PC-9 (cell line): Measurements from ENCODE around the gene ZNF668. TPM values are rescaled to one million over a fixed set of nuclear protein-coding genes. Genes with fewer than 3 reads are reported as not detected.

ENCODE experiments used
- BruUV-seq: library from RNA; stranded (reverse); fragments of 400-500 nt; replicated peaks from 2 replicates; lab custom pipeline; 2021; lab: Mats Ljungman, UMichigan
- CTCF ChIA-PET: fragments of 300-600 bp; sonication (Branson Sonifier 250); formaldehyde crosslinking; loops from one replicate; lab custom pipeline; 2022; ENCODE audit warnings: antibody characterized with exemption; lab: Charles Lee
- POLR2A ChIA-PET: fragments of 300-600 bp; sonication (Branson Sonifier 250); formaldehyde crosslinking; loops from one replicate; lab custom pipeline; 2022; ENCODE audit warnings: antibody characterized with exemption; ENCODE audit not compliant: unreplicated experiment; lab: Charles Lee
- DNase-seq, 2 experiments: peaks; one replicate each; pipeline versions ENCODE4 v3.0.0 to v3.0.0-alpha.2; 2015 to 2022; ENCODE audit warnings: mixed read lengths in 1 of 2
- H2AFZ ChIP-seq: fragments of 200-600 bp; sonication (generic); 2 replicates; pipeline ENCODE4 v1.8.1; 2017; ENCODE audit warnings: antibody characterized with exemption
- H3F3A ChIP-seq: fragments of 200-600 bp; sonication (generic); 2 replicates; pipeline ENCODE4 v1.8.1; 2017; ENCODE audit warnings: antibody characterized with exemption, mild to moderate bottlenecking, low read depth; ENCODE audit not compliant: insufficient read depth
- H3K27ac ChIP-seq: fragments of 200-600 bp; sonication (generic); 2 replicates; pipeline ENCODE4 v1.6.1; 2016; ENCODE audit warnings: mixed run types
- H3K27me3 ChIP-seq: fragments of 200-600 bp; sonication (generic); 2 replicates; pipeline ENCODE4 v1.6.1; 2016; ENCODE audit warnings: low read depth, mixed run types; ENCODE audit not compliant: insufficient read depth
- H3K36me3 ChIP-seq: fragments of 200-600 bp; sonication (generic); 2 replicates; pipeline ENCODE4 v1.6.1; 2016; ENCODE audit warnings: low read depth, mixed run types
- H3K4me1 ChIP-seq: fragments of 200-600 bp; sonication (generic); replicated peaks from 2 replicates; pipeline ENCODE4 v1.6.1; 2016; ENCODE audit warnings: mixed run types; ENCODE audit not compliant: insufficient read depth
- H3K4me2 ChIP-seq: fragments of 200-600 bp; sonication (generic); 2 replicates; pipeline ENCODE4 v1.6.1; 2017; ENCODE audit warnings: mixed run types
- H3K4me3 ChIP-seq: fragments of 200-600 bp; sonication (generic); 2 replicates; pipeline ENCODE4 v1.6.1; 2016; ENCODE audit warnings: mixed run types
- H3K79me2 ChIP-seq: fragments of 200-600 bp; sonication (generic); 2 replicates; pipeline ENCODE4 v1.6.1; 2017; ENCODE audit warnings: low read depth, mixed run types
- H3K9me2 ChIP-seq: fragments of 200-600 bp; sonication (generic); 2 replicates; pipeline ENCODE4 v1.8.1; 2017; ENCODE audit warnings: mild to moderate bottlenecking; ENCODE audit not compliant: insufficient read depth
- H3K9me3 ChIP-seq: fragments of 200-600 bp; sonication (generic); 2 replicates; pipeline ENCODE4 v1.8.1; 2016; ENCODE audit warnings: low read depth; ENCODE audit not compliant: insufficient read depth
- H4K20me1 ChIP-seq: fragments of 200-600 bp; sonication (generic); 2 replicates; pipeline ENCODE4 v1.8.1; 2017; ENCODE audit not compliant: insufficient read depth
- EZH2 ChIP-seq: fragments of 200-600 bp; sonication (generic); IDR thresholded peaks from 2 replicates; pipeline ENCODE4 v1.8.0; 2017; ENCODE audit warnings: antibody characterized with exemption, low read depth
- intact Hi-C: fragments of 100-400 bp; cut with micrococcal nuclease; formaldehyde crosslinking; loops from one replicate; pipeline ENCODE4 v1.10.0; 2022; ENCODE audit not compliant: unreplicated experiment
- total RNA-seq: library from RNA; stranded (reverse); gene quantifications from 2 replicates; pipeline ENCODE4 v1.2.3, GENCODE V29; 2021
- TF ChIP-seq, protein P1 (sequence below): fragments of 200-600 bp; sonication (generic); conservative IDR thresholded peaks from 2 replicates; pipeline ENCODE4 v1.6.1; 2017; ENCODE audit warnings: mixed run types, antibody characterized with exemption, mild to moderate bottlenecking, moderate library complexity

ZNF668 gene
- total RNA-seq, 1 experiment from 2014 or later: 13.2 TPM

DNA sequence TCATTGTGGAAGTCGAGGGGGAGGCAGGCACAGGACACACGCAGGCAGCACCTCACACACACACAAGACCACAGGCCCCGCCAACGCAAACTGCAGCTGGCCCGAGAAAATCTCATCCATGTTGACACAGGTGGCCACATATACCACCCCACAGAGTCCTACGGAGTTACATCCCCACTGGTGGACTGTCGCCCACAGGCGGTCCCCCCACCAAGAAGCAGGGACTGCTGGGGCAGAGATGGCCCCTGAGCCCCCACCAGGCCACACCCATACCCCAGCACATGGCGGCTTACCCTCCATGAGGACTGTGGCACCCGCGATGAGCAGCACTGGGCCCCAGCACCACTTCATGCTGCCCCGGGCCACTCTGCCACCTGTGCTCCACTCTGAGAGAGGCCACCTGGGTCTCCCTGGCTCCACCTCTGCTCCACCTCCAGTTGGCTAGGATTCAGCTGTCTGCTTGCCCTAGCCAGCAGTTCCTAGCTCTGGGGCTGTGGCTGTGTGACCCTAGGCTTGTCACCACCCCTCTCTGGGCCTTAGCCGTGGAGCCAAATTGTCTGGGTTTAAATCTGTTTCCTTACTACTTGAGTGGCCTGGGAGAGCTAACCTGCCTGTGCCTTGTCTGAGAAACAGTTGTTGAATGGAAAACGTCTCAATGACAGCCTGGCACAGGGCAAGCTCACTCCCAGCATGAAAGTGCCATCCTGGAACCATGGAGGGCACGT is 14.6 kb upstream of the ZNF668 start, which contains the start of gene PRSS53:
TSS of gene PRSS53 (minus strand) at position 485 of the 725 bp plus-strand sequence. CDS start at position 351, 134 bp downstream.
- Histone ChIP-seq H3K79me2 (peaks cover 4% of the 10 kb centered on the region; the same call in 1 of the 2 replicates), H3K27ac (no peak within 1 kb of the TSS), H2AFZ (no peak within 1 kb of the TSS), H3K9me3 (no peaks in the 10 kb centered on the region), H3F3A (no peaks in the 10 kb centered on the region), H3K4me2 (no peak within 1 kb of the TSS), H3K9me2 (no peaks in the 10 kb centered on the region), H3K4me1 (0 out of 2 replicates have a peak, but pooled peaks cover 3% of the 10 kb centered on the region), H3K27me3 (no peaks in the 10 kb centered on the region), H3K36me3 (no peaks in the 10 kb centered on the region), H3K4me3 (no peak within 1 kb of the TSS), H4K20me1 (no peaks in the 10 kb centered on the region)
- BruUV-seq: no TSS peak
- no peak for DNase-seq
- intact Hi-C loops: no loop called here
- POLR2A ChIA-PET: no interaction called here
- TF ChIP-seq, protein P1, sequence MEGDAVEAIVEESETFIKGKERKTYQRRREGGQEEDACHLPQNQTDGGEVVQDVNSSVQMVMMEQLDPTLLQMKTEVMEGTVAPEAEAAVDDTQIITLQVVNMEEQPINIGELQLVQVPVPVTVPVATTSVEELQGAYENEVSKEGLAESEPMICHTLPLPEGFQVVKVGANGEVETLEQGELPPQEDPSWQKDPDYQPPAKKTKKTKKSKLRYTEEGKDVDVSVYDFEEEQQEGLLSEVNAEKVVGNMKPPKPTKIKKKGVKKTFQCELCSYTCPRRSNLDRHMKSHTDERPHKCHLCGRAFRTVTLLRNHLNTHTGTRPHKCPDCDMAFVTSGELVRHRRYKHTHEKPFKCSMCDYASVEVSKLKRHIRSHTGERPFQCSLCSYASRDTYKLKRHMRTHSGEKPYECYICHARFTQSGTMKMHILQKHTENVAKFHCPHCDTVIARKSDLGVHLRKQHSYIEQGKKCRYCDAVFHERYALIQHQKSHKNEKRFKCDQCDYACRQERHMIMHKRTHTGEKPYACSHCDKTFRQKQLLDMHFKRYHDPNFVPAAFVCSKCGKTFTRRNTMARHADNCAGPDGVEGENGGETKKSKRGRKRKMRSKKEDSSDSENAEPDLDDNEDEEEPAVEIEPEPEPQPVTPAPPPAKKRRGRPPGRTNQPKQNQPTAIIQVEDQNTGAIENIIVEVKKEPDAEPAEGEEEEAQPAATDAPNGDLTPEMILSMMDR: no peak
- no peak for TF ChIP-seq EZH2
- CTCF ChIA-PET: no interaction called here

DNA sequence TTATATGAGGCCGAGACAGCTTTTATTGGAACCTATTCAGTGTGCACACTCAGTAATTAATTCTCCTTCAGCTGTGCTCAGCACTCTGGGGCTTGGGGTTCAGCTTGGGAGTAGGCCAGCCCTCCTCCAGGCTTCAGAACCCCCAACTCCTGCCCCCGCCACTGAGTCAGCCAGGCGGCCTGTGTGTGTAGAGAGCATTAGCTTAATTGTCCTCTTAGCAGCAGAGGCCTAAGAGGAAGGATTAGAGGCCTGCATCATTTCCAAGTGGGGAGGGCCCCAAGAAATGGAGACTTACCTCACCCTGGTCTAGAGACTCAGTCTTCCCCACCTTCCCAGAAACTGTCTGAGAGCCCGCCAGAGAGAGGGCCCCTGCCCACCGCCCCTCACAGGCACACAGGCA is 13.9 kb upstream of the ZNF668 start:
- BruUV-seq: no TSS peak
- no peak overlapping the region for H3K27ac ChIP-seq
- H3K4me2 ChIP-seq: no peak overlapping the region
- H3K4me3 ChIP-seq: no peak overlapping the region
- TF ChIP-seq, protein P1: no peak
- no peak for TF ChIP-seq EZH2
- H3K4me1 ChIP-seq: no peaks in the 10 kb centered on the region
- H2AFZ ChIP-seq: no peak overlapping the region
- H3K9me2 ChIP-seq: no peaks in the 10 kb centered on the region
- CTCF ChIA-PET: no interaction called here
- POLR2A ChIA-PET: interaction anchor here (0.6 kb wide), 1 partner anchor 34 kb away, joined by 5 read pairs; no protein-coding TSS in a partner anchor
- H4K20me1 ChIP-seq: no peaks in the 10 kb centered on the region
- no peaks in the 10 kb centered on the region for H3K27me3 ChIP-seq
- no peaks in the 10 kb centered on the region for H3K79me2 ChIP-seq
- H3K36me3 ChIP-seq: no peaks in the 10 kb centered on the region
- intact Hi-C loops: no loop called here
- no peak for DNase-seq
- H3K9me3 ChIP-seq: no peaks in the 10 kb centered on the region
- no peaks in the 10 kb centered on the region for H3F3A ChIP-seq

GRCh38 chr16:31087481-31087880 is 13.4 kb upstream of the ZNF668 start:
- Histone ChIP-seq H3K79me2 (no peaks in the 10 kb centered on the region), H3K9me2 (no peaks in the 10 kb centered on the region), H3K27ac (no peak overlapping the region), H3K9me3 (no peaks in the 10 kb centered on the region), H3K36me3 (no peaks in the 10 kb centered on the region), H3F3A (peaks cover 3% of the 10 kb centered on the region; the same call in 1 of the 2 replicates), H2AFZ (no peak overlapping the region), H4K20me1 (0 out of 2 replicates have a peak, but pooled peaks cover 4% of the 10 kb centered on the region), H3K27me3 (no peaks in the 10 kb centered on the region), H3K4me1 (no peaks in the 10 kb centered on the region), H3K4me3 (no peak overlapping the region), H3K4me2 (no peak overlapping the region)
- BruUV-seq: no TSS peak
- CTCF ChIA-PET: no interaction called here
- no peak for DNase-seq
- TF ChIP-seq, protein P1: no peak
- no peak for TF ChIP-seq EZH2
- intact Hi-C loops: no loop called here
- POLR2A ChIA-PET: interaction anchor here (0.6 kb wide), 1 partner anchor 34 kb away, joined by 5 read pairs; no protein-coding TSS in a partner anchor
